ENCODE results near the gene PECR. TPM values are rescaled to one million over a fixed set of nuclear protein-coding genes. Genes with fewer than 3 reads are reported as not detected.
A peak's percentile ranks its signal among the peaks of the same experiment; 100 is the strongest.

The PECR gene
- total and polyA plus RNA-seq, 2 of the 13 experiments (the other 11 are each of a cell fraction or from before 2014, with no cell fraction given), result 151 to 153 TPM

GRCh38 chr2:216013080-216013909 is 68.3 kb downstream of the PECR start, which contains the start of gene MREG (continued):
- TF ChIP-seq E2F1 (CRISPR knock-in tag; IDR thresholded peaks at IDR 0.05), result no peak
- TF ChIP-seq AFF4 (CRISPR knock-in tag; IDR thresholded peaks at IDR 0.05), result no peak
- TF ChIP-seq ISL2 (CRISPR knock-in tag; IDR thresholded peaks at IDR 0.05), result no peak
- no peak for TF ChIP-seq NFYC (CRISPR knock-in tag; IDR thresholded peaks at IDR 0.05)
- TF ChIP-seq ZC3H4 (CRISPR knock-in tag; IDR thresholded peaks at IDR 0.05; ENCODE audit: borderline replicate concordance), result no peak
- TF ChIP-seq MXD4 (CRISPR knock-in tag; IDR thresholded peaks at IDR 0.05), result no peak
- TF ChIP-seq ZNF615 (CRISPR knock-in tag; IDR thresholded peaks at IDR 0.05; ENCODE audit: borderline replicate concordance), result no peak
- peak; percentile 40; the same call in 1 of the 2 replicates for TF ChIP-seq HOXA3 (CRISPR knock-in tag; IDR thresholded peaks at IDR 0.05)
- no peak; the same call in 1 of the 2 replicates for TF ChIP-seq MAZ (IDR thresholded peaks at IDR 0.05; ENCODE audit: borderline replicate concordance, low read depth, low read length)
- TF ChIP-seq MAZ (CRISPR knock-in tag; IDR thresholded peaks at IDR 0.05; ENCODE audit: low read depth), result peak; percentile 79
- peak; percentile 73 for TF ChIP-seq ASH2L (IDR thresholded peaks at IDR 0.05; ENCODE audit: insufficient read length, low read depth, low read length)
- peak; percentile 58; the same call in 1 of the 2 replicates for TF ChIP-seq ZNF775 (CRISPR knock-in tag; IDR thresholded peaks at IDR 0.05; ENCODE audit: borderline replicate concordance)
- no peak for TF ChIP-seq FIP1L1 (IDR thresholded peaks at IDR 0.05; ENCODE audit: borderline replicate concordance, insufficient read depth, low read depth, low read length)
- TF ChIP-seq ZNF772 (CRISPR knock-in tag; IDR thresholded peaks at IDR 0.05), result no peak; the same call in 1 of the 2 replicates
- TF ChIP-seq DRAP1 (CRISPR knock-in tag; IDR thresholded peaks at IDR 0.05), result no peak
- peak; percentile 90 for TF ChIP-seq ZNF761 (CRISPR knock-in tag; conservative IDR thresholded peaks at IDR 0.05)
- TF ChIP-seq MXD3 (CRISPR knock-in tag; IDR thresholded peaks at IDR 0.05), result 0 out of 2 replicates have a peak, but pooled peaks have one; percentile 31
- TF ChIP-seq ZNF24 (IDR thresholded peaks at IDR 0.05), result no peak
- no peak for TF ChIP-seq ZNF205 (CRISPR knock-in tag; IDR thresholded peaks at IDR 0.05)
